GM15510 (cell line): ENCODE results near the gene CDCA3.

Experiments used
- POLR2A ChIP-seq: IDR thresholded peaks from 3 replicates; pipeline ENCODE4 v1.6.1; 2011; ENCODE audit warnings: borderline replicate concordance; ENCODE audit not compliant: insufficient read length; ENCODE audit errors: extremely low read depth

The CDCA3 gene

DNA sequence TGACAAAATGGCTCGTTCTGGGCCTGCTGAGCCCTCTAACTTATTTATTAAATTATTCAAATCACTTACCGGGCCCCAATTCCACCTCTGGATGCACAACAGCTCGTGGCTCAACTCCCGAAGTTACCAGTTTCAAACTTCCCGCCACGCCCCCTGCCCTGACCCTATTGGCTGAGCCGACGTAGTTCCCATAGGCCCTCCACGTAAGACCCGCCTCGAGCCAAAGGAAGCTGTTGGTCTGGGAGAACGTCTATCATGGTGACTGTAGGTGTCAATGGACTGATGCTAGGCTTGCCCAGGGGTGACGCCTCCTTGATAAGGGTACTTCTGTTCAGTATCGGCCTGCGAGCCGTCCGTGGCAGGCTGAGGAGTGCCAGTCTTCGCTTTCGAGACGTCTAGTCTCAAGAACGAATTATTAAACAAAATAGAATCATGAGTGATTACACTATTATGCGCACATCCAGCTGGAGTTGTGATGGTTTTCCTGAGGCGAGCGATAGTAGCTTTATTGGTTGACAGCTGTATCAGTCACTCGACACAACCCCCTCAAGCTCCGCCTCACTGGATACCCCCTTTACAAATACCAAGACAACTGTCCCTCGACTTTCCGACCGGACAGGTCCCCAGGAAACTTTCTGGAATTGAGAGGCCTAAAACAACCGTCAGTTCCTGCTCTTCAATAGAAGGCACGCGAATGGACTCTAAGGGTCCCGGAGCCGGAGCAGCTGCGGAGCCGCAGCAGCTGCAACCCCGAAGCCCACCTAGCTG, at the start of gene CDCA3:
CDCA3 (minus strand) TSS at position 134 of the 768 bp plus-strand sequence. CDS start 334 bp downstream, outside the sequence.
- TF ChIP-seq POLR2A = peak; percentile 54

DNA sequence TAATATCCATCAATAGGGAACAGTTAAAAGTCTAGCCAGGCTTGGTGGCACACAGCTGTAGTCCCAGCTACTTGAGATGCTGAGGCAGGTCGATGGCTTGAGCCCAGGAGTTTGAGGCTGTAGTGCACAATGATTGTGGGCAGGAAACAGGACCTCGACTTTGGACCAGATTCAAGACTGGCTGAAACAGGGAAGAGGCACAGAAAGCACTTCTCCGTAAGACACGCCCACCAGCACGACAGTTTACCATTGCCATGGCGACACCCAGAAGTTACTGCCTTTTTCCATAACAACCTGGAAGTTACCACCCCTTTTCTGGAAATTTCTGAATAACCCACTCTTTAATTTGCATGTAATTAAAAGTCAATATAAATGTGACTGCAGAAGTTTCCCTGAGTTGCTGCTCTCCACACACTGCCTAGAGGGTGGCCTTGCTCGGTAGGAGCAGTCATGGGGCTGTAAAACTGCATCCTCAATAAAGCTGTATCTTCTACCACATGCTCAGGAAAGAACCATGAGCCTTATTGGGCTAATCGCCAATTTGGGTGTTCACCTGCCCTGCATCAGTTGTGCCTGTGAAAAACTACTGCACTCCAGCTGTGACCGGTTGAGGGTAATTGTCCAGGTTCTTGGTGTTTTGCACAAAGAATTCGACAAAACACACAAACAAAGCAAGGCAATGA, 48.9 kb upstream of the CDCA3 start:
- no peak for TF ChIP-seq POLR2A

DNA sequence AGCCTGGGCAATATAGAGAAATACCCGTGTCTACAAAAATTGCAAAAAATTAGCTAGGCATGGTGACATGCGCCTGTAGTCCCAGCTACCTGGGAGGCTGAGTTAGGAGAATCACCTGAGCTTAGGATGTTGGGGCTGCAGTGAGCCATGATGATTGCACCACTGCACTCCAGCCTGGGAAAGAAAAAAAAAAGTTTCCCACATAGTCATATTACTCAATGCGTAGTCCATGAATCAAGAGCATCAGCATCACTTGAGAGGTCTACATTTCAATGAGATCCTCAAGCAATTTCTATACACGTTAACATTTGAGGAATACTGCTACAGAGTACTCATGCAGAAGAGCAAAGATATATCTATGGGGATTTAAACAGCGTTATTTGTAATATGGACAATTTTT, 48.3 kb upstream of the CDCA3 start:
- TF ChIP-seq POLR2A = no peak

DNA sequence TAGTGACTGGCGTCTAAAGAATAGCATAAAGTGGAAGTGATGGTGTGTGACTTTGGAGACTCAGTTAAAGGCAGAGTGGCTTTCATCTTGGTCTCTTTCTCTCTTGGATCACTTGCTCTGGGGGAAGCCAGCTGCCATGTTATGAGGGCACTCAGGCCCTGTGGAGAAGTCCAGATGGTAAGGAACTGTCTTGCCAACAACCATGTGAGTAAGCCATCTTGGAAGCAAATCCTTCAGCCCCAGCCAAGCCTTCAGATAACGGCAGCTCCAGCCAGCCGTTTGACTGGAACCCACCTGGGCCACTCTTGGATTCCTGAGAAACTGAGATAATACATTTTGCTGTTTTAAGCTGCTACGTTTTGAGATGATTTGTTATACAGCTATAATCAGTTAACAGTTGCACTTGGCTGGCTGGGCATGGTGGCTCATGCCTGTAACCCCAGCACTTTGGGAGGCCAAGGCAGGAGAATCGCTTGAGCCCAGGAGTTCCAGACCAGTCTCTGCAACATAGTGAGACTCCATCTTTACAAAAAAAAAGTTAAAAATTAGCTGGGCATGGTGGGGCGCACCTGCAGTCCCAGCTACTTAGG, 45.9 kb upstream of the CDCA3 start:
- no peak for TF ChIP-seq POLR2A

DNA sequence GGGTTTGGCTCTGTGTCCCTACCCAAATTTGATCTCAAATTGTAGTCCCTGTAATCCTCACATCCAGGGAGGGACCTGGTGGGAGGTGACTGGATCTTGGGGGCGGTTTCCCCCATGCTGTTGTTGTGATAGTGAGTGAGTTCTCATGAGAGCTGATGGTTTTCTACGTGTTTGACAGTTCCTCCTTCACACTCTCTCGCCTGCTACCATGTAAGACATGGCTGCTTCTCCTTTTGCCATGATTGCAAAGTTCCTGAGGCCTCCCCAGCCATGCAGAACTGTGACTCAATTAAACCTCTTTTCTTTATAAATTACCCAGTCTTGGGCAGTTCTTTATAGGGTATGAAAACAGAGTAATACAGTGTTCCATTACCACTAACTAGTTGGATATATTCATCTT, 43.2 kb upstream of the CDCA3 start:
- TF ChIP-seq POLR2A = no peak

DNA sequence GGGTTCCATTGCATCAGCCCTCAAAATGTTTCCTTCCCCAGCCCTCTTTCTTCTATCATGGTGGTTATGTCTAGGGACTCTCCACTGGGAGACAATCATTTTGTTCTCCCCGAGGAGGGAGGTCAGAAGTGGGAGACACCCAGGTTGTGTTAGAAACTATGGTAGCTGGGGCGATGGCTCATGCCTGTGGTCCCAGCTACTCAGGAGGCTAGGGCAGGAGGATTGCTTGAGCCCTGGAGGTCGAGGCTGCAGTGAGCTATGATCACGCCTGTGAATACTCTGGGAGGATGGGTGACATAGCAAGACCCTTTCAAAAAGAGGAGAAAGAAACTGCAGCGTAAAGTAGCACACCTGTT, 40.5 kb upstream of the CDCA3 start:
- no peak for TF ChIP-seq POLR2A

DNA sequence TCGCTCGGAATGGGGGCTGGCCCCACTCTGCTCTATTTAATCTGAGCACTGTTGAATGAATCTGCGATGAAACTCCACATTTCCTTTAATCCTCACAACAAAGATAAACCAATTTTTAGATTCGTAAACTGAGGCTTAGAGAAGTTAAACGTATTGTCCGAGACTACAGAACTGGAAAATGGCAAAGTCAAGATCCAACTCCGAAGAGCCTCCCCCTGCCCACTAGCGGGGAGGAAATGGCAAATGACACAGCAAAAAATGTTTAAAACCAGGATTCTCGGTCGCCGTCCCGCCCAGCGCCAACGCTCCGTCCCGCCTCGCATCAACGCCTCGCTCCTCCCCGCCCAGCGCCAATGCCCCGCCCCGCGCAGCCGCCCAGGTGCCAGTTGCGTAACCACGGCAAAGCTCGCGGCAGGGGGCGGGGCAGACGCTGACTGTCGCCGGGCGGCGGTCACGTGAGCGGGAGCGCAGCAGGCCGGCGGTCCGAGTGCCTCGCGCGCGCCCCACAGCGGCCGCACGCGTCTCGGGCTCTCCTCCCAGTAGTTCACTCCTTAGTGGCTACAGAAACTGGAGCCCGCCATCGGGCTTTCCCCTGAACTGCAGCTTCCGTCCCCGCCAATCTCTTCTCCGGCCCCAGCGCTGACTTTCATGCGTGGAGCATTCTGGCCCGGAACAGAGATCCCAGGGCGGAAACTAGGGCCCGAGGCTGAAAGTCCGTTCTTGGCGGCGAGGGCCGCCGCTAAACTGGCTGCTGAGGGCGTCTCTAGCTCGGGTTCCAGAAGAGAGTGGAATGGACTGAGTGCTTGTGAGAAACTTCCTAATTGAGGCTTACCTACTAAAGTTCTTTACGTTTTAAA, 39.9 kb upstream of the CDCA3 start:
- TF ChIP-seq POLR2A = peak; percentile 80

DNA sequence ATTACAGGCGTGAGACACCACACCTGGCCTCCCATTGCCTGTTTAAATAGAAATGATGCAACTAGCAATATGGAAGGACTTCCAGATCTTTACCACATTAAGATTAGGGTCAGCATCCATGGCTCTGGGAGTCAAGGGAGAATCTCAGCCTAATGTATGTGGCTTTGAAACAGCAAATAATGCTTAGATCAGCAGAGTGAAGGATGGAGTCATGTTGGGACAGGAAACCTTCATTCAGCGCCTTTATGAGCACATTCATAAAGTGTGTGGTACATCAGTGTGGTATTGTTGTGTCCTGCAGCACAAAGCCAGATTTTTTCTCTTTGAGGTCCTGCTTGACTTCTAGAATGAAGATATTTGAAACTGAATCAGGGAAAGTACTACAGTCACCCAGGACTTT, 37.3 kb upstream of the CDCA3 start:
- TF ChIP-seq POLR2A = no peak

DNA sequence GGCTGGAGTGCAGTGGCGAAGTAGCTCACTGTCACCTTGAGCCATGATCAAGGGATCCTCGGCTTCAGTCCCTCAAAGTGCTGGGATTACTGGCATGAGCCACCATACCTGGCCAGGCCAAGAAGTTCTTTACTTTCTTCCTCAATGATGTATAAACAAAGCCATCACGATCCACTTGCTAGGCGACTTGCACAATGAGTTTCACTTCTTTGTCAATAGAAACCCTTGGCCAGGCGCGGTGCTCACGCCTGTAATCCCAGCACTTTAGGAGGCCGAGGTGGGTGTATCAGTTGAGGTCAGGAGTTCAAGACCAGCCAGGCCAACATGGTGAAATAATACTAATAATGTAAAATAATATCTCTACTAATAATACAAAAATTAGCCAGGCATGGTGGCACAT, 36.4 kb upstream of the CDCA3 start:
- TF ChIP-seq POLR2A = no peak

DNA sequence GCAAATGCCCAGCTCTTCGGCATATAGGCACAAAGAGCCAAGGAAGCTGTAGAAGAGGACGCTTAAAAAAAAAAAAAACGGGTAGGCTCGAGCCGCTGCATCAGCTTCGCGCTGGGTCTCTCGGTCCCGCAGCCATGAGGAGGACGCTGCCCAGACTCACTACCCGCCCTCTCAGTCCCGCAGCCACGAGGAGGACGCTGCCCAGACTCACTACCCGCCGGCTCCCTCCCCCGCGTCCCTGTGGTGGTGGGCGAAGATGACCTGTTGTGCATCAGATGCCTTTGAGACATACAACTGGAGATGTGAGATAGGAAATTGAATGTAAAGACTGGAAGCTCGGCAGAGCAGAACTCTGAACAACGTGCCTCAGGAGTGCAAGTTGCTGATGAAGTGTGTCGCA, 33.5 kb upstream of the CDCA3 start:
- no peak for TF ChIP-seq POLR2A

DNA sequence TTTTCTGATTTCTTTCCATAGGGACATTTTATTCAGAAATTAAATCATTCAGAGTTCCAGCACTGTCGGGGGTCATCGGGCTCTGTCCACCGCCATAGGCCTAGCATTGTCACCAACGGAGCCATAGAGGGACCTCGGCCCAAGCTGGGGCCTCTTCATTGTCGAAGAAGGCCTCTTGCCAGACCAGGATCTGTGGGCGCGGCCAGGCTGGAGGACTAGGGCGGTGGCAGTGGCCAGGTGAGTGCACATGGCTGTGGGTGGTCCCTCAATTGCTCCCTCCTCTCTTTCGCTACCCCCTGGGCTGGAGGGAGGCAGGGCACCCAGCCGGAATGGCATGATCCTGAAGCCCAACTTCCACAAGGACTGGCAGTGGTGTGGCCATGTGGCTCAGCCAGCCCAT, 32.6 kb upstream of the CDCA3 start:
- no peak for TF ChIP-seq POLR2A

DNA sequence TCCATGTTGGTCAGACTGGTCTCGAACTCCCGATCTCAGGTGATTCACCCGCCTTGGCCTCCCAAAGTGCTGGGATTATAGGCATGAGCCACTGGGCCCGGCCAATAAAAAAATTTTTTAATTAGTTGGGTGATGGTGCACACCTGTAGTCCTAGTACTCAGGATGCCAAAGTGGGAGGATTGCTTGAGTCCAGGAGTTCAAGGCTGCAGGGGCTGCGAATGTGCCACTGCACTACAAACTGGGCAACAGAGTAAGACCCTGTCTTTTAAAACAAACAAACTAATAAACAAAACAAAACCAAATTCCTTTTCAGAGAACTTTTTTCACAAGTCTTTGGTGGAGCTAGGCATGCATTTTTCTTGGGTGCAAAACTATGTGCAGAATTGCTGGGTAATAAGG, 32.2 kb upstream of the CDCA3 start:
- no peak for TF ChIP-seq POLR2A

DNA sequence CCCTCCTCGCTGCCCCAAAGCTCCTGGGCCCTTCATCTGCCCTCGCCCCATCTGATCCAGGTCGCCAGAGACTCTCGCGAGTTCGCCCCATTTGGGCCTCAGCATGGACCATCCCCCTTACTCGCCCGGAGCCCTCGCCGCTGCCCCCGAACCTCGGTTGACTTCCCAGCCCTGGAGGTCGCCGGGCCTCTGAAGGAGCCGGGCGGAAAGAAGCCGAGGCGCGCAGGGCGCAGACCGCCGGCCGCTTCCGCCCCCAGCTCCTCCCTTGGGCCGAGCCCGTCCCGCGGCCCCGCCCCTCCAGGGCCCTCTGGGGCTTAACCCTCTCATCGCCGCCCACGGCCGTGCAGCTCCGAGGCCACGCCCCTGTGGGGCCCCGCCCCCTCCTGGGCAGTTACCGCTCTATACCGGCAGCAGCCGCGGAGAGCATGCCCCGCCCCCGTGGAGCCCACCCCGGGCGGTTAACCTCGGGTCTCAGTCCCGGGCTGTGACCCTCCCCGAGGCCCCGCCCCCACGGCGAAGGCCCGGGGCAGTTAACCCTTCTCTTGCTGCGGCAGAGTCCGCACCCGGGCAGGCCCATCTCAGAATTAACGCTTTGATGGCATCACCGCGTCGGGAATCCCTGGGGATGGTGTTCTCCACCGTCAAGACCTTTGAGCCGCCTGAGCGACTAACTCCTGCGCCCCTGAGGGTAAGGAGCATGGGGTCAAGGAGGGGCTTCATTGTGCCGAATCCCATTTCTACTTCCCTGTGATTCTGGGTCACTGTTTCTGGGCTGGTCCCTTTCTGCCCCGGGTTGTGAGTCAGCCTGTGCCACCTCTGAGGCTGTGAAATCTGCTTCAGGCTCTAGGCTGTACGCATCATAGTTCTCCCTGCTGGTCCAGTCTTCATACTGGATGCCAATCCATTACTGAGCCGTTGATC, 22.3 kb upstream of the CDCA3 start, which contains the start of gene SPSB2:
SPSB2 (minus strand) TSS at position 210 of the 921 bp plus-strand sequence. CDS start 402 bp downstream, outside the sequence.
- peak; percentile 69 for TF ChIP-seq POLR2A
